MM.1S (cell line): Measurements from ENCODE around the gene PRKCB.

Experiments
- DNase-seq: peaks from one replicate; pipeline ENCODE4 v3.0.0-alpha.2; 2015
- H2AFZ ChIP-seq: fragments of 300-600 bp; sonication (generic); 2 replicates; pipeline ENCODE4 v1.6.0; 2016; ENCODE audit warnings: antibody characterized with exemption, low read length
- H3F3A ChIP-seq: fragments of 300-600 bp; sonication (generic); 2 replicates; pipeline ENCODE4 v1.6.1; 2016; ENCODE audit warnings: mild to moderate bottlenecking, antibody characterized with exemption, low read length, moderate library complexity, mixed read lengths; ENCODE audit not compliant: insufficient read depth
- H3K27ac ChIP-seq: fragments of 300-600 bp; sonication (generic); 2 replicates; pipeline ENCODE4 v1.5.1; 2016; ENCODE audit warnings: mild to moderate bottlenecking, low read length
- H3K27me3 ChIP-seq: fragments of 300-600 bp; sonication (generic); replicated peaks from 2 replicates; pipeline ENCODE4 v1.6.0; 2016; ENCODE audit warnings: low read length; ENCODE audit not compliant: insufficient read depth
- H3K36me3 ChIP-seq: fragments of 300-600 bp; sonication (generic); replicated peaks from 2 replicates; pipeline ENCODE4 v1.6.1; 2016; ENCODE audit warnings: mild to moderate bottlenecking, low read length, mixed read lengths; ENCODE audit not compliant: insufficient read depth
- H3K4me1 ChIP-seq: fragments of 300-600 bp; sonication (generic); 2 replicates; pipeline ENCODE4 v1.6.1; 2016; ENCODE audit warnings: low read length, mixed read lengths
- H3K4me2 ChIP-seq: fragments of 300-600 bp; sonication (generic); 2 replicates; pipeline ENCODE4 v1.6.0; 2016; ENCODE audit warnings: low read depth, low read length
- H3K4me3 ChIP-seq: fragments of 300-600 bp; sonication (generic); 2 replicates; pipeline ENCODE4 v1.5.1; 2016; ENCODE audit warnings: low read length, mixed read lengths
- H3K79me2 ChIP-seq: fragments of 300-600 bp; sonication (generic); 2 replicates; pipeline ENCODE4 v1.6.1; 2016; ENCODE audit warnings: mixed run types, low read length, mixed read lengths
- H3K9ac ChIP-seq: fragments of 300-600 bp; sonication (generic); 2 replicates; pipeline ENCODE4 v1.6.1; 2016; ENCODE audit warnings: low read length, mixed read lengths
- H3K9me2 ChIP-seq: fragments of 300-600 bp; sonication (generic); replicated peaks from 2 replicates; pipeline ENCODE4 v1.6.1; 2016; ENCODE audit warnings: mild to moderate bottlenecking, low read length, mixed read lengths; ENCODE audit not compliant: insufficient read depth
- H3K9me3 ChIP-seq: fragments of 300-600 bp; sonication (generic); replicated peaks from 2 replicates; pipeline ENCODE4 v1.6.1; 2016; ENCODE audit warnings: mild to moderate bottlenecking, low read length, mixed read lengths; ENCODE audit not compliant: insufficient read depth
- H4K20me1 ChIP-seq: fragments of 300-600 bp; sonication (generic); 2 replicates; pipeline ENCODE4 v1.6.1; 2016; ENCODE audit warnings: mild to moderate bottlenecking, low read length, moderate library complexity, mixed read lengths; ENCODE audit not compliant: insufficient read depth
- CTCF ChIP-seq: fragments of 300-600 bp; sonication (generic); IDR thresholded peaks from 2 replicates; pipeline ENCODE4 v1.5.1; 2016; ENCODE audit warnings: antibody characterized with exemption, low read length, mixed read lengths
- EZH2 ChIP-seq: fragments of 300-600 bp; sonication (generic); optimal IDR thresholded peaks from 2 replicates; pipeline ENCODE3; 2017; ENCODE audit warnings: low read depth, mild to moderate bottlenecking, antibody characterized with exemption, low read length, mixed read lengths
- EZH2phosphoT487 ChIP-seq: fragments of 300-600 bp; sonication (generic); IDR thresholded peaks from 2 replicates; pipeline ENCODE4 v1.6.1; 2018; ENCODE audit warnings: antibody characterized with exemption, low read length

The PRKCB gene

GRCh38 chr16:24214992-24215391, 379.2 kb downstream of the PRKCB start:
- DNase-seq = no peak
- no peaks in the 10 kb centered on the region for H3K79me2 ChIP-seq
- H3K4me3 ChIP-seq = no peak overlapping the region
- H3F3A ChIP-seq = no peaks in the 10 kb centered on the region
- H3K27ac ChIP-seq = no peak overlapping the region
- H3K4me2 ChIP-seq = no peak overlapping the region
- H3K9ac ChIP-seq = no peak overlapping the region
- no peaks in the 10 kb centered on the region for H3K9me2 ChIP-seq
- no peaks in the 10 kb centered on the region for H4K20me1 ChIP-seq
- TF ChIP-seq EZH2 (no peak), CTCF (no peak), EZH2phosphoT487 (no peak)
- no peaks in the 10 kb centered on the region for H3K9me3 ChIP-seq
- H3K4me1 ChIP-seq = no peaks in the 10 kb centered on the region
- no peaks in the 10 kb centered on the region for H3K36me3 ChIP-seq
- no peaks in the 10 kb centered on the region for H3K27me3 ChIP-seq
- no peak overlapping the region for H2AFZ ChIP-seq

GRCh38 chr16:24216961-24217360, 381.2 kb downstream of the PRKCB start:
- TF ChIP-seq EZH2phosphoT487 (no peak), CTCF (no peak), EZH2 (no peak)
- DNase-seq = no peak
- Histone ChIP-seq H3K4me1 (no peaks in the 10 kb centered on the region), H3K79me2 (no peaks in the 10 kb centered on the region), H3K4me2 (no peak overlapping the region), H3K9me3 (no peaks in the 10 kb centered on the region), H3K9ac (no peak overlapping the region), H3K36me3 (no peaks in the 10 kb centered on the region), H3F3A (no peaks in the 10 kb centered on the region), H4K20me1 (no peaks in the 10 kb centered on the region), H3K9me2 (no peaks in the 10 kb centered on the region), H2AFZ (no peak overlapping the region), H3K27ac (no peak overlapping the region), H3K4me3 (no peak overlapping the region), H3K27me3 (no peaks in the 10 kb centered on the region)

- Histone ChIP-seq H3K9me3 (no peaks in the 10 kb centered on the region), H3K9ac (no peak overlapping the region), H3F3A (no peaks in the 10 kb centered on the region), H2AFZ (no peak overlapping the region), H3K27me3 (no peaks in the 10 kb centered on the region), H3K9me2 (no peaks in the 10 kb centered on the region), H3K79me2 (no peaks in the 10 kb centered on the region), H3K4me3 (no peak overlapping the region), H3K36me3 (no peaks in the 10 kb centered on the region), H3K4me1 (no peaks in the 10 kb centered on the region), H4K20me1 (no peaks in the 10 kb centered on the region), H3K4me2 (no peak overlapping the region), H3K27ac (no peak overlapping the region)
- no peak for DNase-seq
- TF ChIP-seq EZH2 (no peak), CTCF (no peak)
Measured at GRCh38 chr16:24217461-24217860, 381.7 kb downstream of the PRKCB start.

- no peaks in the 10 kb centered on the region for H3K36me3 ChIP-seq
- H3K4me3 ChIP-seq = no peak overlapping the region
- no peak for DNase-seq
- H3K27ac ChIP-seq = no peak overlapping the region
- H4K20me1 ChIP-seq = no peaks in the 10 kb centered on the region
- no peaks in the 10 kb centered on the region for H3K9me2 ChIP-seq
- H3F3A ChIP-seq = no peaks in the 10 kb centered on the region
- H3K9me3 ChIP-seq = no peaks in the 10 kb centered on the region
- no peaks in the 10 kb centered on the region for H3K79me2 ChIP-seq
- H3K27me3 ChIP-seq = no peaks in the 10 kb centered on the region
- no peaks in the 10 kb centered on the region for H3K4me1 ChIP-seq
- no peak overlapping the region for H3K4me2 ChIP-seq
- no peak for TF ChIP-seq CTCF
- no peak for TF ChIP-seq EZH2
- no peak for TF ChIP-seq EZH2phosphoT487
- H3K9ac ChIP-seq = no peak overlapping the region
- H2AFZ ChIP-seq = no peak overlapping the region
Measured at GRCh38 chr16:24218299-24218698, 382.5 kb downstream of the PRKCB start.
